Activated naive CD8-positive, alpha-beta T cell treated with anti-CD3 and anti-CD28 coated beads, Interleukin-2, amount 50 U/mL, for 24 hours (primary cell): Measurements from ENCODE around the gene ARHGAP6.

ENCODE experiments used
- ATAC-seq: fragments of 150-1000 bp; cut with Tn5 transposase; one replicate; pipeline ENCODE4 v1.10.0; 2021
- DNase-seq: peaks from one replicate; pipeline ENCODE4 v3.0.0; 2021
- H3K27ac Mint-ChIP-seq: one replicate; pipeline ENCODE4 v1.8.0; 2021; ENCODE audit warnings: mild to moderate bottlenecking, mixed read lengths
- H3K27me3 Mint-ChIP-seq: one replicate; pipeline ENCODE4 v1.8.0; 2021; ENCODE audit warnings: mixed read lengths
- H3K36me3 Mint-ChIP-seq: one replicate; pipeline ENCODE4 v1.8.0; 2021; ENCODE audit warnings: low read depth, mixed read lengths
- H3K4me1 Mint-ChIP-seq: one replicate; pipeline ENCODE4 v1.8.0; 2021; ENCODE audit warnings: mixed read lengths
- H3K4me3 Mint-ChIP-seq: one replicate; pipeline ENCODE4 v1.8.0; 2021; ENCODE audit warnings: mild to moderate bottlenecking, moderate library complexity, mixed read lengths
- H3K9me3 Mint-ChIP-seq: one replicate; pipeline ENCODE4 v1.8.0; 2021; ENCODE audit warnings: mixed read lengths

The ARHGAP6 gene

GRCh38 chrX:11566789-11567188 lies 98.9 kb downstream of the ARHGAP6 start:
- H3K4me1 Mint-ChIP-seq, result no peaks in the 10 kb centered on the region
- no peak for DNase-seq
- no peak overlapping the region for H3K27ac Mint-ChIP-seq
- H3K4me3 Mint-ChIP-seq, result no peak overlapping the region
- peaks cover 2% of the 10 kb centered on the region for H3K27me3 Mint-ChIP-seq
- H3K36me3 Mint-ChIP-seq, result no peaks in the 10 kb centered on the region
- no peak for ATAC-seq
- no peaks in the 10 kb centered on the region for H3K9me3 Mint-ChIP-seq

- H3K9me3 Mint-ChIP-seq, result no peaks in the 10 kb centered on the region
- H3K27me3 Mint-ChIP-seq, result peaks cover 2% of the 10 kb centered on the region
- no peaks in the 10 kb centered on the region for H3K4me1 Mint-ChIP-seq
- no peak overlapping the region for H3K4me3 Mint-ChIP-seq
- H3K36me3 Mint-ChIP-seq, result no peaks in the 10 kb centered on the region
- DNase-seq (no peak), ATAC-seq (no peak)
- no peak overlapping the region for H3K27ac Mint-ChIP-seq
Measured at GRCh38 chrX:11566173-11566572, 99.5 kb downstream of the ARHGAP6 start.

GRCh38 chrX:11564546-11564945 lies 101.2 kb downstream of the ARHGAP6 start:
- no peak for DNase-seq
- H3K36me3 Mint-ChIP-seq, result no peaks in the 10 kb centered on the region
- no peak overlapping the region for H3K4me3 Mint-ChIP-seq
- ATAC-seq, result no peak
- no peaks in the 10 kb centered on the region for H3K9me3 Mint-ChIP-seq
- peaks cover 2% of the 10 kb centered on the region for H3K27me3 Mint-ChIP-seq
- no peak overlapping the region for H3K27ac Mint-ChIP-seq
- no peaks in the 10 kb centered on the region for H3K4me1 Mint-ChIP-seq

GRCh38 chrX:11562570-11562969 lies 103.2 kb downstream of the ARHGAP6 start:
- H3K36me3 Mint-ChIP-seq, result no peaks in the 10 kb centered on the region
- DNase-seq (no peak), ATAC-seq (no peak)
- H3K27me3 Mint-ChIP-seq, result peaks cover 6% of the 10 kb centered on the region
- no peak overlapping the region for H3K27ac Mint-ChIP-seq
- H3K9me3 Mint-ChIP-seq, result no peaks in the 10 kb centered on the region
- H3K4me3 Mint-ChIP-seq, result no peak overlapping the region
- H3K4me1 Mint-ChIP-seq, result no peaks in the 10 kb centered on the region

- ATAC-seq, result no peak
- H3K27ac Mint-ChIP-seq, result no peak overlapping the region
- peaks cover 5% of the 10 kb centered on the region for H3K27me3 Mint-ChIP-seq
- H3K4me1 Mint-ChIP-seq, result no peaks in the 10 kb centered on the region
- DNase-seq, result peak; percentile 30
- H3K36me3 Mint-ChIP-seq, result no peaks in the 10 kb centered on the region
- H3K9me3 Mint-ChIP-seq, result no peaks in the 10 kb centered on the region
- H3K4me3 Mint-ChIP-seq, result no peak overlapping the region
Measured at GRCh38 chrX:11558972-11559371, 106.7 kb downstream of the ARHGAP6 start.

GRCh38 chrX:11557120-11557519 lies 108.6 kb downstream of the ARHGAP6 start:
- DNase-seq (no peak), ATAC-seq (no peak)
- no peaks in the 10 kb centered on the region for H3K36me3 Mint-ChIP-seq
- no peaks in the 10 kb centered on the region for H3K9me3 Mint-ChIP-seq
- no peak overlapping the region for H3K27ac Mint-ChIP-seq
- H3K27me3 Mint-ChIP-seq, result peaks cover 6% of the 10 kb centered on the region
- H3K4me3 Mint-ChIP-seq, result no peak overlapping the region
- no peaks in the 10 kb centered on the region for H3K4me1 Mint-ChIP-seq

- H3K4me3 Mint-ChIP-seq, result no peak overlapping the region
- no peaks in the 10 kb centered on the region for H3K9me3 Mint-ChIP-seq
- H3K27ac Mint-ChIP-seq, result no peak overlapping the region
- peaks cover 8% of the 10 kb centered on the region for H3K27me3 Mint-ChIP-seq
- H3K36me3 Mint-ChIP-seq, result no peaks in the 10 kb centered on the region
- H3K4me1 Mint-ChIP-seq, result no peaks in the 10 kb centered on the region
- ATAC-seq, result no peak
- DNase-seq, result no peak
Measured at GRCh38 chrX:11555759-11556158, 110.0 kb downstream of the ARHGAP6 start.

- H3K9me3 Mint-ChIP-seq, result no peaks in the 10 kb centered on the region
Measured at GRCh38 chrX:11553594-11553993, 112.1 kb downstream of the ARHGAP6 start.

GRCh38 chrX:11551151-11551550 lies 114.6 kb downstream of the ARHGAP6 start:
- H3K4me1 Mint-ChIP-seq, result no peaks in the 10 kb centered on the region
- no peak overlapping the region for H3K4me3 Mint-ChIP-seq
- no peaks in the 10 kb centered on the region for H3K9me3 Mint-ChIP-seq
- DNase-seq (no peak), ATAC-seq (no peak)
- H3K27me3 Mint-ChIP-seq, result peaks cover 5% of the 10 kb centered on the region
- no peaks in the 10 kb centered on the region for H3K36me3 Mint-ChIP-seq
- H3K27ac Mint-ChIP-seq, result no peak overlapping the region

More at GRCh38 chrX:11553594-11553993, 112.1 kb downstream of the ARHGAP6 start:
- H3K4me3 Mint-ChIP-seq, result no peak overlapping the region
- no peaks in the 10 kb centered on the region for H3K36me3 Mint-ChIP-seq
- no peak overlapping the region for H3K27ac Mint-ChIP-seq
- H3K27me3 Mint-ChIP-seq, result peaks cover 5% of the 10 kb centered on the region
- no peaks in the 10 kb centered on the region for H3K4me1 Mint-ChIP-seq
- no peak for ATAC-seq
- no peak for DNase-seq

- no peak overlapping the region for H3K27ac Mint-ChIP-seq
- DNase-seq (no peak), ATAC-seq (no peak)
- no peaks in the 10 kb centered on the region for H3K4me1 Mint-ChIP-seq
- H3K9me3 Mint-ChIP-seq, result no peaks in the 10 kb centered on the region
- no peak overlapping the region for H3K4me3 Mint-ChIP-seq
- H3K27me3 Mint-ChIP-seq, result peaks cover 6% of the 10 kb centered on the region
- H3K36me3 Mint-ChIP-seq, result no peaks in the 10 kb centered on the region
Measured at GRCh38 chrX:11546917-11547316, 118.8 kb downstream of the ARHGAP6 start.

GRCh38 chrX:11543249-11543648 lies 122.5 kb downstream of the ARHGAP6 start:
- H3K4me1 Mint-ChIP-seq, result no peaks in the 10 kb centered on the region
- H3K9me3 Mint-ChIP-seq, result no peaks in the 10 kb centered on the region
- ATAC-seq (no peak), DNase-seq (no peak)
- no peak overlapping the region for H3K27ac Mint-ChIP-seq
- H3K36me3 Mint-ChIP-seq, result no peaks in the 10 kb centered on the region
- peaks cover 2% of the 10 kb centered on the region for H3K27me3 Mint-ChIP-seq
- no peak overlapping the region for H3K4me3 Mint-ChIP-seq

- ATAC-seq (no peak), DNase-seq (no peak)
- Mint-ChIP-seq H3K27me3 (peaks cover 2% of the 10 kb centered on the region), H3K4me1 (no peaks in the 10 kb centered on the region), H3K9me3 (no peaks in the 10 kb centered on the region), H3K36me3 (no peaks in the 10 kb centered on the region), H3K27ac (no peak overlapping the region), H3K4me3 (no peak overlapping the region)
Measured at GRCh38 chrX:11541510-11541909, 124.2 kb downstream of the ARHGAP6 start.

- H3K27me3 Mint-ChIP-seq, result peaks cover 2% of the 10 kb centered on the region
- no peaks in the 10 kb centered on the region for H3K9me3 Mint-ChIP-seq
- H3K4me3 Mint-ChIP-seq, result no peak overlapping the region
- H3K27ac Mint-ChIP-seq, result no peak overlapping the region
- ATAC-seq, result no peak
- no peaks in the 10 kb centered on the region for H3K4me1 Mint-ChIP-seq
- DNase-seq, result no peak
- H3K36me3 Mint-ChIP-seq, result no peaks in the 10 kb centered on the region
Measured at GRCh38 chrX:11540532-11541377, 125.0 kb downstream of the ARHGAP6 start.

- Mint-ChIP-seq H3K36me3 (no peaks in the 10 kb centered on the region), H3K27me3 (no peaks in the 10 kb centered on the region), H3K4me3 (no peak overlapping the region), H3K27ac (no peak overlapping the region), H3K9me3 (no peaks in the 10 kb centered on the region), H3K4me1 (no peaks in the 10 kb centered on the region)
- no peak for ATAC-seq
- no peak for DNase-seq
Measured at GRCh38 chrX:11537141-11537540, 128.6 kb downstream of the ARHGAP6 start.

GRCh38 chrX:11535156-11535919 lies 130.4 kb downstream of the ARHGAP6 start:
- H3K27me3 Mint-ChIP-seq, result no peaks in the 10 kb centered on the region
- ATAC-seq, result no peak
- no peaks in the 10 kb centered on the region for H3K9me3 Mint-ChIP-seq
- no peaks in the 10 kb centered on the region for H3K36me3 Mint-ChIP-seq
- H3K4me3 Mint-ChIP-seq, result no peak overlapping the region
- H3K4me1 Mint-ChIP-seq, result no peaks in the 10 kb centered on the region
- H3K27ac Mint-ChIP-seq, result no peak overlapping the region
- DNase-seq, result no peak
